H9 (cell line): ENCODE measurements around the gene FBXL14. TPM values are rescaled to one million over a fixed set of nuclear protein-coding genes. Genes with fewer than 3 reads are reported as not detected.

Experiments used
- DNase-seq: peaks from one replicate; pipeline ENCODE4 v3.0.0-alpha.2; 2017
- H2AFZ ChIP-seq: one replicate; pipeline ENCODE4 v1.6.1; 2013; ENCODE audit warnings: mild to moderate bottlenecking, low read length, control low read depth, moderate library complexity
- H2AK5ac ChIP-seq: 2 replicates; pipeline ENCODE4 v1.6.1; 2013; ENCODE audit warnings: low read length, control low read depth, mixed read lengths; ENCODE audit not compliant: insufficient read length
- H2BK120ac ChIP-seq: one replicate; pipeline ENCODE4 v1.6.1; 2013; ENCODE audit warnings: low read depth, mild to moderate bottlenecking, low read length, control low read depth, inconsistent platforms; ENCODE audit not compliant: poor library complexity, severe bottlenecking
- H2BK12ac ChIP-seq: 2 replicates; pipeline ENCODE4 v1.6.1; 2013; ENCODE audit warnings: low read length, control low read depth, mixed read lengths, low read depth; ENCODE audit not compliant: insufficient read length
- H2BK15ac ChIP-seq: 2 replicates; pipeline ENCODE4 v1.6.1; 2013; ENCODE audit warnings: low read depth, low read length, control low read depth
- H2BK20ac ChIP-seq: one replicate; pipeline ENCODE4 v1.6.1; 2013; ENCODE audit warnings: low read depth, mild to moderate bottlenecking, low read length, control low read depth, inconsistent platforms; ENCODE audit not compliant: poor library complexity, severe bottlenecking
- H2BK5ac ChIP-seq: 2 replicates; pipeline ENCODE4 v1.6.1; 2013; ENCODE audit warnings: low read length, control low read depth, mixed read lengths; ENCODE audit not compliant: insufficient read length
- H3K14ac ChIP-seq: 2 replicates; pipeline ENCODE4 v1.6.1; 2013; ENCODE audit warnings: low read length, control low read depth; ENCODE audit not compliant: insufficient read depth
- H3K18ac ChIP-seq: 2 replicates; pipeline ENCODE4 v1.6.1; 2013; ENCODE audit warnings: low read depth, mild to moderate bottlenecking, mixed read lengths, low read length, control low read depth; ENCODE audit not compliant: insufficient read length
- H3K23ac ChIP-seq: 2 replicates; pipeline ENCODE4 v1.6.1; 2013; ENCODE audit warnings: low read length, control low read depth, mixed read lengths, low read depth; ENCODE audit not compliant: insufficient read length
- H3K23me2 ChIP-seq: 2 replicates; pipeline ENCODE4 v1.6.1; 2013; ENCODE audit warnings: low read depth, mild to moderate bottlenecking, mixed read lengths, low read length, control low read depth; ENCODE audit not compliant: insufficient read length, poor library complexity, severe bottlenecking
- H3K27ac ChIP-seq: 2 replicates; pipeline ENCODE4 v1.5.1; 2013; ENCODE audit warnings: low read length, control low read depth, mixed read lengths, low read depth; ENCODE audit not compliant: insufficient read length
- H3K27me3 ChIP-seq: 2 replicates; pipeline ENCODE4 v1.6.1; 2013; ENCODE audit warnings: low read length, control low read depth, inconsistent platforms; ENCODE audit not compliant: insufficient read depth
- H3K4ac ChIP-seq: 2 replicates; pipeline ENCODE4 v1.6.1; 2013; ENCODE audit warnings: low read depth, mild to moderate bottlenecking, control low read depth, inconsistent platforms, low read length, moderate library complexity
- H3K4me1 ChIP-seq: 2 replicates; pipeline ENCODE4 v1.6.1; 2013; ENCODE audit warnings: low read length, control low read depth, inconsistent platforms; ENCODE audit not compliant: insufficient read depth
- H3K4me2 ChIP-seq: 2 replicates; pipeline ENCODE4 v1.6.1; 2013; ENCODE audit warnings: low read length, control low read depth, mixed read lengths; ENCODE audit not compliant: insufficient read length, insufficient read depth
- H3K56ac ChIP-seq: 2 replicates; pipeline ENCODE4 v1.6.1; 2013; ENCODE audit warnings: low read depth, mild to moderate bottlenecking, mixed read lengths, low read length, control low read depth; ENCODE audit not compliant: insufficient read length
- H3K79me1 ChIP-seq: 2 replicates; pipeline ENCODE4 v1.6.1; 2013; ENCODE audit warnings: low read depth, mild to moderate bottlenecking, moderate library complexity, low read length, control low read depth, inconsistent platforms; ENCODE audit not compliant: insufficient read depth, poor library complexity, severe bottlenecking
- H3K79me2 ChIP-seq: 2 replicates; pipeline ENCODE4 v1.6.1; 2013; ENCODE audit warnings: low read length, control low read depth, inconsistent platforms; ENCODE audit not compliant: insufficient read depth
- H3K9ac ChIP-seq: 2 replicates; pipeline ENCODE4 v1.6.1; 2013; ENCODE audit warnings: low read length, control low read depth, mixed read lengths; ENCODE audit not compliant: insufficient read length; ENCODE audit errors: extremely low read depth
- H3K9me3 ChIP-seq: one replicate; pipeline ENCODE4 v1.6.1; 2013; ENCODE audit warnings: low read depth, low read length, inconsistent platforms; ENCODE audit not compliant: control insufficient read depth
- H3T11ph ChIP-seq: one replicate; pipeline ENCODE4 v1.6.1; 2013; ENCODE audit warnings: mild to moderate bottlenecking, low read length, control low read depth, inconsistent platforms
- H4K20me1 ChIP-seq: one replicate; pipeline ENCODE4 v1.6.1; 2013; ENCODE audit not compliant: control insufficient read depth, insufficient read length, insufficient read depth
- H4K5ac ChIP-seq: 2 replicates; pipeline ENCODE4 v1.6.1; 2013; ENCODE audit warnings: low read depth, mild to moderate bottlenecking, mixed read lengths, low read length, control low read depth; ENCODE audit not compliant: insufficient read length
- H4K8ac ChIP-seq: replicated peaks from 2 replicates; pipeline ENCODE4 v1.6.1; 2013; ENCODE audit warnings: low read length, control low read depth, mixed read lengths, low read depth; ENCODE audit not compliant: insufficient read length
- H4K91ac ChIP-seq: 2 replicates; pipeline ENCODE4 v1.6.1; 2013; ENCODE audit warnings: low read depth, mild to moderate bottlenecking, moderate library complexity, mixed read lengths, low read length, control low read depth; ENCODE audit not compliant: insufficient read length
- H3K27ac Mint-ChIP-seq, 3 experiments: 2 replicates in 2 of 3; 3 replicates in 1 of 3; pipeline ENCODE4 v1.8.0; 2020 to 2021; ENCODE audit warnings: mixed read lengths in 3 of 3, mild to moderate bottlenecking in 1 of 3, moderate library complexity in 1 of 3
- H3K27me3 Mint-ChIP-seq: 2 replicates; pipeline ENCODE4 v1.8.0; 2021; ENCODE audit warnings: low read depth, mild to moderate bottlenecking, moderate library complexity, mixed read lengths
- H3K36me3 Mint-ChIP-seq, 3 experiments: 2 replicates in 2 of 3; 3 replicates in 1 of 3; pipeline ENCODE4 v1.8.0; 2020 to 2021; ENCODE audit warnings: low read depth in 3 of 3, mixed read lengths in 3 of 3; ENCODE audit not compliant: insufficient read depth in 1 of 3
- H3K4me1 Mint-ChIP-seq, 2 experiments: 2 replicates each; pipeline ENCODE4 v1.8.0; 2020; ENCODE audit warnings: mixed read lengths in 2 of 2
- H3K4me3 Mint-ChIP-seq, 2 experiments: 2 replicates in 1 of 2; 3 replicates in 1 of 2; pipeline ENCODE4 v1.8.0; 2020 to 2021; ENCODE audit warnings: mild to moderate bottlenecking in 2 of 2, mixed read lengths in 2 of 2, moderate library complexity in 1 of 2
- H3K9me3 Mint-ChIP-seq, 2 experiments: 2 replicates in 1 of 2; 3 replicates in 1 of 2; pipeline ENCODE4 v1.8.0; 2020; ENCODE audit warnings: mild to moderate bottlenecking in 2 of 2, mixed read lengths in 2 of 2, moderate library complexity in 1 of 2
- WGBS: extraction: QIAGEN DNeasy Blood & Tissue Kit; methylation state at CpG from one replicate; pipeline ENCODE4 v1.1.7; 2013; ENCODE audit warnings: missing lambda C conversion rate, low lambda C conversion rate, mixed read lengths; ENCODE audit not compliant: insufficient read length; ENCODE audit errors: extremely low coverage; 5-methylcytosine and 5-hydroxymethylcytosine counted together
- total RNA-seq: library from RNA; stranded (reverse); gene quantifications from 2 replicates; pipeline ENCODE4 v1.2.1, GENCODE V29; 2021
- TF ChIP-seq, protein P1 (sequence below): fragments of 200-600 bp; sonication (generic); conservative IDR thresholded peaks from 3 replicates; pipeline ENCODE4 v1.8.0; 2021; ENCODE audit warnings: antibody characterized with exemption, mild to moderate bottlenecking

The FBXL14 gene
- total RNA-seq, 1 experiment from 2014 or later = 15.6 TPM

GRCh38 chr12:1595690-1596347, 1.4 kb upstream of the FBXL14 start:
- H4K8ac ChIP-seq = no peak overlapping the region
- no peak overlapping the region for H2BK20ac ChIP-seq
- Mint-ChIP-seq H3K4me1 (peaks cover 32 to 39% of the 10 kb centered on the region in 2 experiments), H3K4me3 (peak overlapping the region in 1 of 2 experiments; percentile 89; a peak in 2 of 5 replicates), H3K27me3 (peaks cover 47% of the 10 kb centered on the region), H3K36me3 (peaks cover 0 to 2% (median 0%) of the 10 kb centered on the region in 3 experiments; a peak in 1 of 7 replicates), H3K27ac (no peak overlapping the region), H3K9me3 (peaks cover 0 to 1% of the 10 kb centered on the region in 2 experiments; a peak in 3 of 5 replicates)
- H4K91ac ChIP-seq = no peak overlapping the region
- H3K4me1 ChIP-seq = peaks cover 6% of the 10 kb centered on the region
- H3K23ac ChIP-seq = no peak overlapping the region
- H3K14ac ChIP-seq = no peak overlapping the region
- no peak overlapping the region for H3K9ac ChIP-seq
- DNase-seq = no peak
- WGBS = no CpG with 5 or more reads among the region's 9 CpGs
- H3K4me2 ChIP-seq = peak overlapping the region; percentile 69
- no peak overlapping the region for H3K27ac ChIP-seq
- H2BK5ac ChIP-seq = no peak overlapping the region
- no peak overlapping the region for H3K56ac ChIP-seq
- peaks cover 24% of the 10 kb centered on the region; the same call in 1 of the 2 replicates for H3K27me3 ChIP-seq
- H2AFZ ChIP-seq = no peak overlapping the region
- no peak overlapping the region for H3K4ac ChIP-seq
- H3K79me2 ChIP-seq = no peaks in the 10 kb centered on the region
- H3K79me1 ChIP-seq = no peaks in the 10 kb centered on the region
- no peak overlapping the region for H2BK12ac ChIP-seq
- H4K5ac ChIP-seq = no peak overlapping the region
- H2BK15ac ChIP-seq = no peak overlapping the region
- no peaks in the 10 kb centered on the region for H3K9me3 ChIP-seq
- H2AK5ac ChIP-seq = no peak overlapping the region
- no peak overlapping the region for H2BK120ac ChIP-seq
- peaks cover 5% of the 10 kb centered on the region for H4K20me1 ChIP-seq
- TF ChIP-seq, protein P1, sequence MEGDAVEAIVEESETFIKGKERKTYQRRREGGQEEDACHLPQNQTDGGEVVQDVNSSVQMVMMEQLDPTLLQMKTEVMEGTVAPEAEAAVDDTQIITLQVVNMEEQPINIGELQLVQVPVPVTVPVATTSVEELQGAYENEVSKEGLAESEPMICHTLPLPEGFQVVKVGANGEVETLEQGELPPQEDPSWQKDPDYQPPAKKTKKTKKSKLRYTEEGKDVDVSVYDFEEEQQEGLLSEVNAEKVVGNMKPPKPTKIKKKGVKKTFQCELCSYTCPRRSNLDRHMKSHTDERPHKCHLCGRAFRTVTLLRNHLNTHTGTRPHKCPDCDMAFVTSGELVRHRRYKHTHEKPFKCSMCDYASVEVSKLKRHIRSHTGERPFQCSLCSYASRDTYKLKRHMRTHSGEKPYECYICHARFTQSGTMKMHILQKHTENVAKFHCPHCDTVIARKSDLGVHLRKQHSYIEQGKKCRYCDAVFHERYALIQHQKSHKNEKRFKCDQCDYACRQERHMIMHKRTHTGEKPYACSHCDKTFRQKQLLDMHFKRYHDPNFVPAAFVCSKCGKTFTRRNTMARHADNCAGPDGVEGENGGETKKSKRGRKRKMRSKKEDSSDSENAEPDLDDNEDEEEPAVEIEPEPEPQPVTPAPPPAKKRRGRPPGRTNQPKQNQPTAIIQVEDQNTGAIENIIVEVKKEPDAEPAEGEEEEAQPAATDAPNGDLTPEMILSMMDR = no peak
- peaks cover 21% of the 10 kb centered on the region for H3K23me2 ChIP-seq
- no peak overlapping the region for H3T11ph ChIP-seq
- no peak overlapping the region for H3K18ac ChIP-seq
